22Rv1 (cell line): ENCODE results near the gene FAM174A.

ENCODE experiments used
- ZFX ChIP-seq: fragments of 450-650 bp; IDR thresholded peaks from 2 replicates; pipeline ENCODE4 v1.6.1; 2017; ENCODE audit warnings: antibody characterized with exemption, borderline replicate concordance
- TF ChIP-seq, protein P1 (sequence below): fragments of 450-650 bp; IDR thresholded peaks from 2 replicates; pipeline ENCODE4 v1.5.1; 2017; ENCODE audit warnings: mild to moderate bottlenecking

DNA sequence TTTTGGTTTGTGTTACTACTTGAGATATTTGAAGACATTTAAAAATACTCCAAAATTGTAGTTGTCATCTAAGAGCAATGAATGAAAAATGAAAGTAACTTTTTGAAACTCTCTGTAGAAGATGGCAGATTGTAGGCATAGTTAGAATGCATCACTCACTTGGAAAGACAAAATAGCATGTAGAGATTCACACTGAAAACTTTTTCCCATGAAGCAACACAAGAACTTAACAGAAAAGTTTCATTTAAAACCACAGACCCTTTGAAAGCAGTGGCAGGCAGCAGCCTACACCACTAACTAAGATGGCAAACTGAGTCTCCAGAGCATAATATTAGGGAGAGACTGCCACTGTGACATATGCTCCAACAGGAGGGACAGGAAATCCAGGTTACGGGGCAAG, 18.9 kb upstream of the FAM174A start:
- TF ChIP-seq, protein P1, sequence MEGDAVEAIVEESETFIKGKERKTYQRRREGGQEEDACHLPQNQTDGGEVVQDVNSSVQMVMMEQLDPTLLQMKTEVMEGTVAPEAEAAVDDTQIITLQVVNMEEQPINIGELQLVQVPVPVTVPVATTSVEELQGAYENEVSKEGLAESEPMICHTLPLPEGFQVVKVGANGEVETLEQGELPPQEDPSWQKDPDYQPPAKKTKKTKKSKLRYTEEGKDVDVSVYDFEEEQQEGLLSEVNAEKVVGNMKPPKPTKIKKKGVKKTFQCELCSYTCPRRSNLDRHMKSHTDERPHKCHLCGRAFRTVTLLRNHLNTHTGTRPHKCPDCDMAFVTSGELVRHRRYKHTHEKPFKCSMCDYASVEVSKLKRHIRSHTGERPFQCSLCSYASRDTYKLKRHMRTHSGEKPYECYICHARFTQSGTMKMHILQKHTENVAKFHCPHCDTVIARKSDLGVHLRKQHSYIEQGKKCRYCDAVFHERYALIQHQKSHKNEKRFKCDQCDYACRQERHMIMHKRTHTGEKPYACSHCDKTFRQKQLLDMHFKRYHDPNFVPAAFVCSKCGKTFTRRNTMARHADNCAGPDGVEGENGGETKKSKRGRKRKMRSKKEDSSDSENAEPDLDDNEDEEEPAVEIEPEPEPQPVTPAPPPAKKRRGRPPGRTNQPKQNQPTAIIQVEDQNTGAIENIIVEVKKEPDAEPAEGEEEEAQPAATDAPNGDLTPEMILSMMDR = no peak
- TF ChIP-seq ZFX = no peak
